A549 (cell line): ENCODE results near the gene RTL1. TPM values are rescaled to one million over a fixed set of nuclear protein-coding genes. Genes with fewer than 3 reads are reported as not detected.

ENCODE experiments used
- ATAC-seq, 2 experiments: fragments of 200-7000 bp in 1 of 2; fragments of >200 bp in 1 of 2; cut with Nextera tagmentation in 1 of 2; cut with Tn5 transposase in 1 of 2; 3 replicates each; pipeline versions ENCODE4 v1.8.0 to v1.9.1; 2018 to 2020; ENCODE audit warnings: mild to moderate bottlenecking in 1 of 2, moderate library complexity in 1 of 2
- CTCF ChIA-PET: fragments of 300-600 bp; sonication (Branson Sonifier 250); formaldehyde crosslinking; extraction: SDS; loops from one replicate; lab custom pipeline; 2021; ENCODE audit warnings: antibody characterized with exemption, inconsistent platforms; lab: Yijun Ruan, JAX
- POLR2A ChIA-PET: fragments of 350-600 bp; formaldehyde crosslinking; extraction: SDS; loops from one replicate; lab custom pipeline; 2021; ENCODE audit warnings: antibody characterized with exemption, inconsistent platforms; lab: Yijun Ruan, JAX
- DNase-seq, 2 experiments: peaks; one replicate each; pipeline versions ENCODE4 v3.0.0 to v3.0.0-alpha.2; 2011 to 2016; ENCODE audit warnings: low read depth in 1 of 2, low spot score in 1 of 2
- FAIRE-seq: peaks from 2 replicates; lab custom pipeline; 2011; peaks lifted over from hg19 to GRCh38; lab: Jason Lieb, UNC
- H3K27ac ChIP-seq, 2 experiments: fragments of >200 bp; sonication (Bioruptor Twin); formaldehyde crosslinking; 3 replicates each; pipeline ENCODE4 v1.5.1; 2016 to 2017
- H3K4me1 ChIP-seq: fragments of >200 bp; sonication (Bioruptor Twin); formaldehyde crosslinking; 3 replicates; pipeline ENCODE4 v1.6.1; 2016
- H3K4me2 ChIP-seq: fragments of >200 bp; sonication (Bioruptor Twin); formaldehyde crosslinking; 3 replicates; pipeline ENCODE4 v1.6.1; 2016
- H3K4me3 ChIP-seq: fragments of >200 bp; sonication (Bioruptor Twin); formaldehyde crosslinking; 3 replicates; pipeline ENCODE4 v1.5.1; 2016
- H3K9me3 ChIP-seq: fragments of >200 bp; sonication (Bioruptor Twin); formaldehyde crosslinking; 3 replicates; pipeline ENCODE4 v1.6.1; 2016
- CEBPB ChIP-seq, 2 experiments: fragments of >200 bp in 1 of 2; sonication (Bioruptor Twin) in 1 of 2; formaldehyde crosslinking in 1 of 2; IDR thresholded peaks; 2 replicates each; pipeline ENCODE4 v1.6.1; 2012 to 2016
- EHMT2 ChIP-seq: fragments of 200-600 bp; sonication (generic); IDR thresholded peaks from 2 replicates; pipeline ENCODE4 v1.6.1; 2016; ENCODE audit warnings: antibody characterized with exemption, low read depth, mild to moderate bottlenecking, moderate library complexity
- FOSB ChIP-seq: fragments of 250-450 bp; sonication (Bioruptor Pico); IDR thresholded peaks from 2 replicates; pipeline ENCODE4 v1.5.0; 2020; ENCODE audit warnings: mild to moderate bottlenecking, moderate library complexity
- GATA3 ChIP-seq: IDR thresholded peaks from 2 replicates; pipeline ENCODE4 v1.6.1; 2012; ENCODE audit warnings: borderline replicate concordance
- HOXB13 ChIP-seq: fragments of 250-450 bp; sonication (Bioruptor Pico); IDR thresholded peaks from 2 replicates; pipeline ENCODE4 v1.5.0; 2020; ENCODE audit warnings: low read depth, mild to moderate bottlenecking, moderate library complexity
- JUN ChIP-seq, 2 experiments: fragments of >200 bp; sonication (Bioruptor Twin); formaldehyde crosslinking; IDR thresholded peaks; 2 replicates in 1 of 2; 3 replicates in 1 of 2; pipeline ENCODE4 v1.6.1; 2016 to 2017
- MYC ChIP-seq: IDR thresholded peaks from 2 replicates; pipeline ENCODE4 v1.6.1; 2012; ENCODE audit warnings: mild to moderate bottlenecking, inconsistent platforms, low read length, improper control_type of control experiment, borderline replicate concordance
- NFE2L2 ChIP-seq: fragments of 150-350 bp; conservative IDR thresholded peaks from 2 replicates; pipeline ENCODE4 v1.6.1; 2014; ENCODE audit warnings: low read length
- NR3C1 ChIP-seq: fragments of >200 bp; sonication (Bioruptor Twin); formaldehyde crosslinking; IDR thresholded peaks from 3 replicates; pipeline ENCODE4 v1.6.1; 2017
- POLR2A ChIP-seq: IDR thresholded peaks from 2 replicates; pipeline ENCODE4 v1.6.1; 2012; ENCODE audit warnings: mild to moderate bottlenecking, low read length
- RAD21 ChIP-seq, 2 experiments: fragments of >200 bp in 1 of 2; sonication (Bioruptor Twin) in 1 of 2; formaldehyde crosslinking in 1 of 2; IDR thresholded peaks in 1 of 2; conservative IDR thresholded peaks in 1 of 2; 2 replicates in 1 of 2; 3 replicates in 1 of 2; pipeline ENCODE4 v1.6.1; 2012 to 2018; ENCODE audit warnings: inconsistent platforms in 1 of 2
- RARB ChIP-seq: fragments of 250-450 bp; sonication (Bioruptor Pico); IDR thresholded peaks from 2 replicates; pipeline ENCODE4 v1.8.0; 2021; ENCODE audit warnings: mild to moderate bottlenecking, moderate library complexity
- RNF2 ChIP-seq: fragments of 200-600 bp; sonication (generic); IDR thresholded peaks from 2 replicates; pipeline ENCODE4 v1.6.1; 2016; ENCODE audit warnings: low read depth, mild to moderate bottlenecking, antibody characterized with exemption, moderate library complexity, borderline replicate concordance
- SMC3 ChIP-seq: fragments of >200 bp; sonication (Bioruptor Twin); formaldehyde crosslinking; IDR thresholded peaks from 3 replicates; pipeline ENCODE4 v1.6.1; 2018; ENCODE audit warnings: inconsistent platforms
- TFCP2L1 ChIP-seq: fragments of 250-450 bp; sonication (Bioruptor Pico); IDR thresholded peaks from 2 replicates; pipeline ENCODE4 v1.5.0; 2021; ENCODE audit warnings: mild to moderate bottlenecking
- WGBS: methylation state at CpG from one replicate; pipeline ENCODE4 v1.1.6; 2017; ENCODE audit errors: missing lambda C conversion rate; 5-methylcytosine and 5-hydroxymethylcytosine counted together
- polyA plus RNA-seq, 4 experiments: library from polyadenylated mRNA; depleted of rRNA in 3 of 4; stranded (reverse); fragments of >200 nt; fragmentation: RNase III in 1 of 4; extraction: RNeasy Plus Mini Kit Qiagen cat#74134 plus additional on column Dnase treatment in 1 of 4; gene quantifications; 2 replicates in 3 of 4; 3 replicates in 1 of 4; pipeline ENCODE4 v1.2.3, GENCODE V29; 2011 to 2017
- TF ChIP-seq, protein P1 (sequence below): fragments of >200 bp; sonication (Bioruptor Twin); formaldehyde crosslinking; IDR thresholded peaks from 2 replicates; pipeline ENCODE4 v1.6.1; 2016
- TF ChIP-seq, protein P2 (sequence below): fragments of 200-600 bp; sonication (generic); IDR thresholded peaks from 2 replicates; pipeline ENCODE4 v1.6.1; 2016; ENCODE audit warnings: antibody characterized with exemption, mild to moderate bottlenecking, moderate library complexity
- TF ChIP-seq, protein P3 (sequence below): IDR thresholded peaks from 2 replicates; pipeline ENCODE4 v1.6.1; 2012

Gene RTL1
- polyA plus RNA-seq, 2 of the 4 experiments (the other 2 are of a cell fraction), result 0.01 TPM; not detected in 1

DNA sequence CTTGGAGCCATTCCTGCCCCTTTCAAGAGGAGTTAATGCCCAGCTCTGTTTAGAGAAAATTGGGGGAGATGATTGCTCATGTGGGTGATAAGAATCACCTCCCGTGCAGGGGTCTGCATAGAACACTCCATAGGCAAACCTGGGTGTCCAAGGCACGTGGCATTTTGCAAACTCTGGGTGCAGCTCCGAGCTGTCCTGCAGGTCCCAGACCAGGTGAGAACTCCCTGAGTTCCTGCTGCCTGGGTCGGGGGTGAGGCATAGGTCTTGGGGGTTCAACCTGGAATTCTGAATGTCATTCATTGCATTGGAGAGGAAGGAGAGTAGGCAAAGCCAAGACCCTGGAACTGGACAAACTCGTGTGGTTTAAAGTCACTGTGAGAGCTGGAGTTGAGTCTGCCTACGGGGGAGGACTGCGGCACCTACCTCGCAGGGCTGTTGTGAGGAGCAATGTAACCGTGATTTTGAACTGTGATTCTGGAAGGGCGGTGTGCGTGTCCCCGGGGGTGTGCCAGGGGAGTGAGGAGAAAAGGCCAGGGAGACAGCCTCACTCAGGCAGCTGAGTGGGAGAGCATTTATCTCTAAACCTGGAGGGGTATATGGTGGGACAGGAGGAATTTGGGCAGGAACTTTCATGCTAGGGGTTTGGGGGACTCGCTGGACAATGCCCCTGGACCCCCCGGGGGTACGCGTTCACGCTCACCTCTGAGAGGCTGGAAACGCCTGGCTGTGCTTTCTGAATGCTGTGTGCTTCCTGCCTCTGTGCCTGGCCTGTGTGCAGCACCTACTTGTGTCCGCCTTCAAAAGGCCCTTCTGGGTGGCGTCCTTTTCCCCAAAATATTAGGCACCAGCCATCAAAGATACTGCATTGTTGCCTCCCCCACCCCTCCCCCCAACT, 47.2 kb downstream of the RTL1 start:
- H3K9me3 ChIP-seq, result no peaks in the 10 kb centered on the region
- DNase-seq, result no peak
- no peak for FAIRE-seq
- TF ChIP-seq, protein P1, sequence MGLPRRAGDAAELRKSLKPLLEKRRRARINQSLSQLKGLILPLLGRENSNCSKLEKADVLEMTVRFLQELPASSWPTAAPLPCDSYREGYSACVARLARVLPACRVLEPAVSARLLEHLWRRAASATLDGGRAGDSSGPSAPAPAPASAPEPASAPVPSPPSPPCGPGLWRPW, result no peak
- TF ChIP-seq JUN (IDR thresholded peaks at IDR 0.05), result no peak
- no peak for TF ChIP-seq HOXB13 (CRISPR knock-in tag)
- no peak for TF ChIP-seq MYC
- TF ChIP-seq EHMT2, result no peak
- no peak for ATAC-seq
- POLR2A ChIA-PET, result interaction anchor here (0.7 kb wide), 1 partner anchor 15 kb away, joined by 4 read pairs; no protein-coding TSS in a partner anchor
- WGBS, result 78% methylated on average over 19 of the region's 20 CpGs
- CTCF ChIA-PET, result interaction anchor here (1.2 to 2.8 kb wide), 5 partner anchors 15 to 773 kb away, joined by 3 to 9 read pairs (median 4); no protein-coding TSS in a partner anchor
- peaks cover 1% of the 10 kb centered on the region; the same call in 1 of the 3 replicates for H3K4me1 ChIP-seq
- H3K4me2 ChIP-seq, result no peak overlapping the region
- H3K27ac ChIP-seq, result no peak overlapping the region
- no peak overlapping the region for H3K4me3 ChIP-seq

- no peak for ATAC-seq
- Histone ChIP-seq H3K4me1 (peaks cover 7% of the 10 kb centered on the region; the same call in 1 of the 3 replicates), H3K4me3 (no peak overlapping the region), H3K9me3 (no peaks in the 10 kb centered on the region), H3K27ac (no peak overlapping the region), H3K4me2 (no peak overlapping the region)
- DNase-seq, result peak in 1 of 2 experiments; percentile 11
- ChIA-PET CTCF (interaction anchor here (1.2 to 2.8 kb wide), 5 partner anchors 9 to 774 kb away, joined by 3 to 9 read pairs (median 5); no protein-coding TSS in a partner anchor), POLR2A (no interaction called here)
- 80% methylated on average over 18 of the region's 18 CpGs for WGBS
- FAIRE-seq, result no peak
- TF ChIP-seq NR3C1, result no peak
- TF ChIP-seq RARB, result no peak
- 0 out of 3 replicates have a peak, but pooled peaks have one; percentile 25 for TF ChIP-seq SMC3
- TF ChIP-seq, protein P1, result no peak
- TF ChIP-seq, protein P2, sequence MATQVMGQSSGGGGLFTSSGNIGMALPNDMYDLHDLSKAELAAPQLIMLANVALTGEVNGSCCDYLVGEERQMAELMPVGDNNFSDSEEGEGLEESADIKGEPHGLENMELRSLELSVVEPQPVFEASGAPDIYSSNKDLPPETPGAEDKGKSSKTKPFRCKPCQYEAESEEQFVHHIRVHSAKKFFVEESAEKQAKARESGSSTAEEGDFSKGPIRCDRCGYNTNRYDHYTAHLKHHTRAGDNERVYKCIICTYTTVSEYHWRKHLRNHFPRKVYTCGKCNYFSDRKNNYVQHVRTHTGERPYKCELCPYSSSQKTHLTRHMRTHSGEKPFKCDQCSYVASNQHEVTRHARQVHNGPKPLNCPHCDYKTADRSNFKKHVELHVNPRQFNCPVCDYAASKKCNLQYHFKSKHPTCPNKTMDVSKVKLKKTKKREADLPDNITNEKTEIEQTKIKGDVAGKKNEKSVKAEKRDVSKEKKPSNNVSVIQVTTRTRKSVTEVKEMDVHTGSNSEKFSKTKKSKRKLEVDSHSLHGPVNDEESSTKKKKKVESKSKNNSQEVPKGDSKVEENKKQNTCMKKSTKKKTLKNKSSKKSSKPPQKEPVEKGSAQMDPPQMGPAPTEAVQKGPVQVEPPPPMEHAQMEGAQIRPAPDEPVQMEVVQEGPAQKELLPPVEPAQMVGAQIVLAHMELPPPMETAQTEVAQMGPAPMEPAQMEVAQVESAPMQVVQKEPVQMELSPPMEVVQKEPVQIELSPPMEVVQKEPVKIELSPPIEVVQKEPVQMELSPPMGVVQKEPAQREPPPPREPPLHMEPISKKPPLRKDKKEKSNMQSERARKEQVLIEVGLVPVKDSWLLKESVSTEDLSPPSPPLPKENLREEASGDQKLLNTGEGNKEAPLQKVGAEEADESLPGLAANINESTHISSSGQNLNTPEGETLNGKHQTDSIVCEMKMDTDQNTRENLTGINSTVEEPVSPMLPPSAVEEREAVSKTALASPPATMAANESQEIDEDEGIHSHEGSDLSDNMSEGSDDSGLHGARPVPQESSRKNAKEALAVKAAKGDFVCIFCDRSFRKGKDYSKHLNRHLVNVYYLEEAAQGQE, result no peak
- TF ChIP-seq RAD21 (conservative IDR thresholded peaks at IDR 0.05 in 1 of 2, IDR thresholded peaks at IDR 0.05 in 1 of 2), result peak in 1 of 2 experiments; percentile 18; a peak in 2 of 5 replicates
- no peak for TF ChIP-seq RNF2
- TF ChIP-seq POLR2A, result no peak
These were observed 48.1 kb downstream of the RTL1 start for GRCh38 chr14:100855256-100855930.

- CTCF ChIA-PET, result interaction anchor here (1.2 to 4.4 kb wide), 6 partner anchors 10 to 807 kb away, joined by 3 to 23 read pairs (median 5); no protein-coding TSS in a partner anchor
- ATAC-seq, result no peak
- Histone ChIP-seq H3K27ac (no peak overlapping the region), H3K4me1 (peaks cover 7% of the 10 kb centered on the region; the same call in 1 of the 3 replicates), H3K4me3 (no peak overlapping the region)
- FAIRE-seq, result no peak
- POLR2A ChIA-PET, result no interaction called here
- TF ChIP-seq GATA3, result no peak
- no peak for TF ChIP-seq JUN (IDR thresholded peaks at IDR 0.05)
- TF ChIP-seq NFE2L2, result no peak
- TF ChIP-seq, protein P3, sequence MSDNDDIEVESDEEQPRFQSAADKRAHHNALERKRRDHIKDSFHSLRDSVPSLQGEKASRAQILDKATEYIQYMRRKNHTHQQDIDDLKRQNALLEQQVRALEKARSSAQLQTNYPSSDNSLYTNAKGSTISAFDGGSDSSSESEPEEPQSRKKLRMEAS, result no peak
- no peak for TF ChIP-seq TFCP2L1 (CRISPR knock-in tag)
- TF ChIP-seq POLR2A, result no peak
- TF ChIP-seq CEBPB (IDR thresholded peaks at IDR 0.05), result no peak
- TF ChIP-seq FOSB (CRISPR knock-in tag), result no peak
- TF ChIP-seq, all 56 proteins: peak for 0
- WGBS, result 70% methylated on average over 5 of the region's 5 CpGs
- Histone ChIP-seq H3K9me3 (no peaks in the 10 kb centered on the region), H3K4me2 (no peak overlapping the region)
- DNase-seq, result no peak
These were observed 49.1 kb downstream of the RTL1 start for GRCh38 chr14:100854435-100854834.
